Tibial artery (tissue), 4 donors: ENCODE data around the gene DMAC2.

Experiments
- DNase-seq, 2 donors: peaks; one replicate each; pipeline ENCODE4 v3.0.0-alpha.2; 2019
- H3K27ac ChIP-seq, 2 donors: fragments of 200-600 bp; sonication (generic) in 1 of 2; 1 replicate in 1 of 2; 2 replicates in 1 of 2; pipeline ENCODE4 v1.5.1; 2018 to 2019; ENCODE audit warnings: mild to moderate bottlenecking in 1 of 2
- H3K27me3 ChIP-seq, 2 donors: fragments of 200-600 bp; sonication (generic) in 1 of 2; one replicate each; pipeline versions ENCODE4 v1.5.1 to v1.6.0; 2016 to 2019
- H3K36me3 ChIP-seq, 3 donors: fragments of 200-600 bp; sonication (generic) in 2 of 3; one replicate each; pipeline ENCODE4 v1.5.1; 2016 to 2019; ENCODE audit warnings: mild to moderate bottlenecking in 2 of 3
- H3K4me1 ChIP-seq, 4 donors: fragments of 200-600 bp; sonication (generic) in 2 of 4; 1 replicate in 3 of 4; 2 replicates in 1 of 4; pipeline ENCODE4 v1.5.1; 2016 to 2019
- H3K4me3 ChIP-seq, 2 donors: fragments of 200-600 bp; sonication (generic) in 1 of 2; 1 replicate in 1 of 2; 2 replicates in 1 of 2; pipeline ENCODE4 v1.5.1; 2018 to 2019; ENCODE audit warnings: mild to moderate bottlenecking in 2 of 2
- H3K9me3 ChIP-seq, 3 donors: fragments of 200-600 bp; sonication (generic) in 1 of 3; one replicate each; pipeline ENCODE4 v1.5.1; 2016 to 2019
- intact Hi-C: fragments of 100-400 bp; cut with DNase I; formaldehyde crosslinking; loops from one replicate; pipeline ENCODE4 v1.15.0; 2023; ENCODE audit warnings: low total_unique reads
- TF ChIP-seq, protein P1 (sequence below), 2 experiments: fragments of 200-600 bp in 1 of 2; fragments of 450-650 bp in 1 of 2; IDR thresholded peaks; one replicate each; pipeline ENCODE4 v1.5.1; 2017 to 2019; ENCODE audit warnings: antibody characterized with exemption in 2 of 2, mild to moderate bottlenecking in 1 of 2, moderate library complexity in 1 of 2

Gene DMAC2

DNA sequence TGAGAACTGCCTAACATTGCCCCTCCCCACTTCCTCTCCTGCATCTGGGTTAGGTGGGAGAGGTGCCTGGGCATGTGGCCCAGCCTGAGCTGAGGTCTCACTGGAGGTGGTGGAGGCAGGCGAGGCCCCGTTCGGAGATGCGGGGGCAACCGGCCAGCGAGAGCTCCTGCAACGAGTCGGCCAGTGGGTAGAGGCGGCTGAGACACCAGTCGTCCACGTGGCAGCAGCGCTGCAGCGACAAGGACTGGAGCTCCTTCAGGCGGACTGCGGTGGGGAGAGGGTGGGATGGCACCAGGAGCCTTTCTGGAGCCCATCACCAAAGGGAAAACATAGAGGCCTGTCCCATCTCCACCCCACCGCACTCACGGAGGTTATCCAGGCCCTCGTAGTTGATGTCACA is 6.5 kb downstream of the DMAC2 start:
- Histone ChIP-seq H3K27me3 (no peaks in the 10 kb centered on the region), H3K36me3 (peaks cover 14 to 58% (median 27%) of the 10 kb centered on the region in 3 donors), H3K9me3 (no peaks in the 10 kb centered on the region), H3K4me3 (no peak overlapping the region), H3K27ac (no peak overlapping the region), H3K4me1 (peaks cover 0 to 7% (median 6%) of the 10 kb centered on the region in 4 donors)
- no peak for DNase-seq
- TF ChIP-seq, protein P1, sequence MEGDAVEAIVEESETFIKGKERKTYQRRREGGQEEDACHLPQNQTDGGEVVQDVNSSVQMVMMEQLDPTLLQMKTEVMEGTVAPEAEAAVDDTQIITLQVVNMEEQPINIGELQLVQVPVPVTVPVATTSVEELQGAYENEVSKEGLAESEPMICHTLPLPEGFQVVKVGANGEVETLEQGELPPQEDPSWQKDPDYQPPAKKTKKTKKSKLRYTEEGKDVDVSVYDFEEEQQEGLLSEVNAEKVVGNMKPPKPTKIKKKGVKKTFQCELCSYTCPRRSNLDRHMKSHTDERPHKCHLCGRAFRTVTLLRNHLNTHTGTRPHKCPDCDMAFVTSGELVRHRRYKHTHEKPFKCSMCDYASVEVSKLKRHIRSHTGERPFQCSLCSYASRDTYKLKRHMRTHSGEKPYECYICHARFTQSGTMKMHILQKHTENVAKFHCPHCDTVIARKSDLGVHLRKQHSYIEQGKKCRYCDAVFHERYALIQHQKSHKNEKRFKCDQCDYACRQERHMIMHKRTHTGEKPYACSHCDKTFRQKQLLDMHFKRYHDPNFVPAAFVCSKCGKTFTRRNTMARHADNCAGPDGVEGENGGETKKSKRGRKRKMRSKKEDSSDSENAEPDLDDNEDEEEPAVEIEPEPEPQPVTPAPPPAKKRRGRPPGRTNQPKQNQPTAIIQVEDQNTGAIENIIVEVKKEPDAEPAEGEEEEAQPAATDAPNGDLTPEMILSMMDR (IDR thresholded peaks at IDR 0.05) = no peak
- intact Hi-C loops = no loop called here

DNA sequence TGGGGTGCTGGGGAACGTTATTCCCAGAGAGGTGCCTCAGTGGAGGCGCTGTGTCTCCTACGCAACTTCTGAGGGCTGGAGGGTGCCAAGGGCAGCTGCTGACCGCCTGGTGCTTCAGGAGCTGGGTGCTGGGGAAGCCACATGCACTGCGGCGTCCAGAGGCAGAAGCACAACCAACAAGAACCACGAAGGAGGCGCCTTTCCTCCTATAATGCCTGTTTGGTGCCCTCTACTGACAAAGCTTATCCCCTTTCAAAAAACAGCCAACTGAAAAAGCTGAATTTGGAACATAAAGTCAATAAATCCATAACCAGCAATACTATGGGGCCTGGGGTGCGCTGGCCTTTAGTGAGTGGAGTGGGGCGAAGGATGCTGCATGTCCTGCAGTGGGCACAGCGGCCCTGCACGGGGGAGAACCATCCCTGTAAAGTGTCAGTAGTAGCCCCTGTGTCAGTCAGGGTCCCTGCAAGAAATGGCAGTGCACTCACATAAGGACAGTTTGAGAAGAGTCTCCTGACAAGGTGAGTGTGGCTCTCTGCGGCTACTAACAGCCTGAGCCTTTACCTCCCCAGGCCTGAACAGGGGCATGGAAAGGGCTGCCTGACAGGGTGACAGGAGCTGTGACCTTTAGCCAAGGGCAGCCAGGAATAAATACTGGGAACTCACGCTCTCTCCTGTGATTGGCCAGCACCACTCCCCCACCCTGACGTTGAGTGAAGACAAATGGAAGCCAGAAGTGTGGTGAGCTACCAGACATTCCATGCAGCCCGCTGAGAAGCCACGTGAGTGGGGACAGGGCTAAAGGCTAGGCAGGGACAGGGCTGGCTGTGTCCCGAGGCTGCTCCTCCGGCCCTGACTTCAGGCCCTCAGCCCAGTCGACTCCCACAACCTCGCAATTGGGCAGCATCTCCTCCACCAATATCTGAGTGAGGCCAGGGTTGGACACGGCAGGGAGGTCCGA is 8.0 kb downstream of the DMAC2 start:
- Histone ChIP-seq H3K9me3 (no peaks in the 10 kb centered on the region), H3K4me1 (peaks cover 0 to 21% (median 18%) of the 10 kb centered on the region in 4 donors), H3K27me3 (no peaks in the 10 kb centered on the region), H3K27ac (no peak overlapping the region), H3K4me3 (no peak overlapping the region), H3K36me3 (peaks cover 14 to 49% (median 27%) of the 10 kb centered on the region in 3 donors)
- TF ChIP-seq, protein P1 (IDR thresholded peaks at IDR 0.05) = no peak
- intact Hi-C loops = no loop called here
- no peak for DNase-seq

GRCh38 chr19:41430922-41431321 is 8.8 kb downstream of the DMAC2 start:
- Histone ChIP-seq H3K27me3 (no peaks in the 10 kb centered on the region), H3K4me3 (no peak overlapping the region), H3K27ac (no peak overlapping the region), H3K9me3 (no peaks in the 10 kb centered on the region), H3K36me3 (peaks cover 14 to 48% (median 32%) of the 10 kb centered on the region in 3 donors), H3K4me1 (peaks cover 0 to 26% (median 25%) of the 10 kb centered on the region in 4 donors)
- no peak for DNase-seq
- intact Hi-C loops = no loop called here
- TF ChIP-seq, protein P1 (IDR thresholded peaks at IDR 0.05) = no peak

DNA sequence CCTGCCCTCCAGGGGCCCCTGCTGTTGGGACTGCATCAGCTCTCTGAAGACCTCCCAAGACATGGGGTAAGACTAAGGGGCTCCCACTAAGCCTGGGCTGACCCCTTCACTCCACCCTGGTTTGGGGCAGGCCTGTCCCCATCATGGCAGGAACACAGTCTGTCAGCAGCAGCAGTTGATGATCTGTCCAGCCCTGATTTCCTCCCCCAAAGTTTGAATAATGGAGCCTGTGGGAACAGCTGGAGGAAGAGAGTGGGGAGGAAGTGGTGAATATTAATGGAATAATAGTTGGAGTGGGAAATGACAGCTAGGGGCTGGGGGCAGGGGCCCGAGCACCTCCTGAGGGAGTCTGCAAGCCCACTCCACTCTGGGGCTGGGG is 11.2 kb downstream of the DMAC2 start:
- TF ChIP-seq, protein P1 (IDR thresholded peaks at IDR 0.05) = no peak
- Histone ChIP-seq H3K27me3 (no peaks in the 10 kb centered on the region), H3K9me3 (no peaks in the 10 kb centered on the region), H3K4me3 (peak overlapping the region; percentile 49 to 63), H3K27ac (peak overlapping the region; percentile 78), H3K4me1 (peaks cover 0 to 28% (median 25%) of the 10 kb centered on the region in 4 donors), H3K36me3 (peaks cover 24 to 60% (median 43%) of the 10 kb centered on the region in 3 donors)
- intact Hi-C loops = loop anchor here (10.0 kb wide), 1 partner anchor 64 kb away; the partner anchor contains the start of gene B9D2
- no peak for DNase-seq

GRCh38 chr19:41427647-41428480 is 11.8 kb downstream of the DMAC2 start:
- peak in 1 of 2 donors; percentile 52 for DNase-seq
- Histone ChIP-seq H3K27me3 (no peaks in the 10 kb centered on the region), H3K4me3 (peak overlapping the region; percentile 49 to 63), H3K27ac (peak overlapping the region; percentile 78), H3K4me1 (peaks cover 0 to 28% (median 25%) of the 10 kb centered on the region in 4 donors), H3K9me3 (no peaks in the 10 kb centered on the region), H3K36me3 (peaks cover 25 to 60% (median 43%) of the 10 kb centered on the region in 3 donors)
- TF ChIP-seq, protein P1 (IDR thresholded peaks at IDR 0.05) = no peak
- intact Hi-C loops = loop anchor here (10.0 kb wide), 1 partner anchor 63 kb away; the partner anchor contains the start of gene B9D2
